Fibroblast of mammary gland (primary cell): ENCODE results near the gene AKAP17A.
"Not testable (repeated sequence)": the region's sequence is repeated elsewhere in the genome, so short reads cannot be mapped to it uniquely, and the experiment has no call there.

Source experiments
- DNase-seq: peaks from one replicate; pipeline ENCODE4 v3.0.0-alpha.2; 2010; ENCODE audit warnings: low read depth
- H3K4me3 ChIP-seq: 2 replicates; pipeline ENCODE4 v1.5.1; 2011; ENCODE audit warnings: low read depth, mild to moderate bottlenecking, low read length, moderate library complexity; ENCODE audit not compliant: control insufficient read depth
- CTCF ChIP-seq: conservative IDR thresholded peaks from 2 replicates; pipeline ENCODE4 v1.5.1; 2011; ENCODE audit warnings: low read depth, low read length, inconsistent platforms; ENCODE audit not compliant: control insufficient read depth, insufficient read depth

AKAP17A gene

GRCh38 chrX:1609762-1610161 is 18.4 kb downstream of the AKAP17A start:
- DNase-seq = no peak
- no peak for TF ChIP-seq CTCF
- no peak overlapping the region for H3K4me3 ChIP-seq

- TF ChIP-seq CTCF = no peak
- DNase-seq = no peak
- H3K4me3 ChIP-seq = no peak overlapping the region
Measured at GRCh38 chrX:1610166-1610565, 18.8 kb downstream of the AKAP17A start.

- no peak for DNase-seq
- TF ChIP-seq CTCF = no peak
- H3K4me3 ChIP-seq = no peak overlapping the region
Measured at GRCh38 chrX:1610736-1611135, 19.3 kb downstream of the AKAP17A start.

- no peak overlapping the region for H3K4me3 ChIP-seq
- no peak for DNase-seq
- no peak for TF ChIP-seq CTCF
Measured at GRCh38 chrX:1612641-1613286, 21.4 kb downstream of the AKAP17A start.

- no peak for DNase-seq
- H3K4me3 ChIP-seq = no peak within 1 kb of the TSS
- TF ChIP-seq CTCF = no peak
Measured at GRCh38 chrX:1614927-1615326, 23.5 kb downstream of the AKAP17A start, which contains the start of gene ASMT. Gene ASMT, plus strand, starts transcription at chrX:1615059. Its CDS starts 141 bp downstream, at chrX:1615200.

GRCh38 chrX:1618689-1619088 is 27.3 kb downstream of the AKAP17A start:
- H3K4me3 ChIP-seq = no peak overlapping the region
- DNase-seq = no peak
- TF ChIP-seq CTCF = no peak

GRCh38 chrX:1623691-1624090 is 32.3 kb downstream of the AKAP17A start:
- DNase-seq = no peak
- H3K4me3 ChIP-seq = no peak overlapping the region
- TF ChIP-seq CTCF = no peak

GRCh38 chrX:1624158-1624860 is 32.9 kb downstream of the AKAP17A start:
- H3K4me3 ChIP-seq, DNase-seq: not testable (repeated sequence)

- H3K4me3 ChIP-seq, DNase-seq: not testable (repeated sequence)
Measured at GRCh38 chrX:1624861-1625215, 33.4 kb downstream of the AKAP17A start.
